Endometrial microvascular endothelial cells (primary cell): ENCODE data around the gene OOSP3. TPM values are rescaled to one million over a fixed set of nuclear protein-coding genes. Genes with fewer than 3 reads are reported as not detected.
"Not testable (repeated sequence)": the region's sequence is repeated elsewhere in the genome, so short reads cannot be mapped to it uniquely, and the experiment has no call there.

Source experiments
- in situ Hi-C: cut with HindIII; loops from 2 replicates; pipeline ENCODE4 v1.10.0; 2017; ENCODE audit warnings: low sequenced_read_pairs, low pct_unique_long_range_greater_than_20kb; ENCODE audit errors: inconsistent ontology term
- total RNA-seq: library from RNA; depleted of rRNA; stranded (reverse); fragments of >200 nt; gene quantifications from one replicate; pipeline ENCODE4 v1.2.3, GENCODE V29; 2015; ENCODE audit errors: inconsistent ontology term

Gene OOSP3
- total RNA-seq, result not detected

- in situ Hi-C loops, result no loop called here
Observed at GRCh38 chr11:59878575-59878974, at the start of gene OOSP3. OOSP3 (plus strand) TSS chr11:59878782; CDS start chr11:59878809, 27 bp downstream.

GRCh38 chr11:59829358-59829757 is 49.2 kb upstream of the OOSP3 start:
- in situ Hi-C loops, result no loop called here

GRCh38 chr11:59833602-59834001 is 45.0 kb upstream of the OOSP3 start:
- in situ Hi-C loops, result no loop called here

GRCh38 chr11:59839615-59840014 is 39.0 kb upstream of the OOSP3 start:
- in situ Hi-C loops, result no loop called here

- in situ Hi-C loops, result no loop called here
Observed at GRCh38 chr11:59841514-59841913, 37.1 kb upstream of the OOSP3 start.

- in situ Hi-C loops, result no loop called here
Observed at GRCh38 chr11:59842316-59842715, 36.3 kb upstream of the OOSP3 start.

- in situ Hi-C loops, result no loop called here
Observed at GRCh38 chr11:59845399-59845798, 33.2 kb upstream of the OOSP3 start, which contains the start of gene CBLIF. CBLIF (minus strand) TSS chr11:59845499; CDS start chr11:59845453, 46 bp downstream.

- in situ Hi-C loops, result no loop called here
Observed at GRCh38 chr11:59846556-59846955, 32.0 kb upstream of the OOSP3 start.

- in situ Hi-C loops, result no loop called here
Observed at GRCh38 chr11:59847626-59848025, 31.0 kb upstream of the OOSP3 start.

GRCh38 chr11:59848439-59848838 is 30.1 kb upstream of the OOSP3 start:
- in situ Hi-C loops, result not testable (repeated sequence)

- in situ Hi-C loops, result no loop called here
Observed at GRCh38 chr11:59849129-59849528, 29.5 kb upstream of the OOSP3 start.

GRCh38 chr11:59849551-59849950 is 29.0 kb upstream of the OOSP3 start:
- in situ Hi-C loops, result not testable (repeated sequence)

- in situ Hi-C loops, result not testable (repeated sequence)
Observed at GRCh38 chr11:59851416-59851815, 27.2 kb upstream of the OOSP3 start.

GRCh38 chr11:59854871-59855270 is 23.7 kb upstream of the OOSP3 start:
- in situ Hi-C loops, result no loop called here

GRCh38 chr11:59857439-59858434 is 20.8 kb upstream of the OOSP3 start:
- in situ Hi-C loops, result no loop called here

- in situ Hi-C loops, result no loop called here
Observed at GRCh38 chr11:59859673-59860072, 18.9 kb upstream of the OOSP3 start.

GRCh38 chr11:59862252-59862651 is 16.3 kb upstream of the OOSP3 start:
- in situ Hi-C loops, result no loop called here

- in situ Hi-C loops, result no loop called here
Observed at GRCh38 chr11:59865031-59865430, 13.6 kb upstream of the OOSP3 start.

- in situ Hi-C loops, result no loop called here
Observed at GRCh38 chr11:59866397-59866796, 12.2 kb upstream of the OOSP3 start, which contains the start of gene TCN1. TCN1 (minus strand) TSS chr11:59866487; CDS start chr11:59866470, 17 bp downstream.

- in situ Hi-C loops, result no loop called here
Observed at GRCh38 chr11:59866836-59867235, 11.7 kb upstream of the OOSP3 start.
